UCSD-AML1 (cell line): Measurements from ENCODE around the gene CYP1A2.

ENCODE experiments used
- DNase-seq: peaks from one replicate; lab custom pipeline; 2025; ENCODE audit not compliant: unreplicated experiment; lab: John Stamatoyannopoulos, UW

The CYP1A2 gene

GRCh38 chr15:74802290-74802689 is 53.6 kb downstream of the CYP1A2 start:
- DNase-seq = no peak

- no peak for DNase-seq
Measured at GRCh38 chr15:74802862-74803447, 54.3 kb downstream of the CYP1A2 start.

- DNase-seq = no peak
Measured at GRCh38 chr15:74804935-74805334, 56.3 kb downstream of the CYP1A2 start.
